Esophagus muscularis mucosa (tissue), 4 donors: ENCODE results near the gene SDK1. TPM values are rescaled to one million over a fixed set of nuclear protein-coding genes. Genes with fewer than 3 reads are reported as not detected.

ENCODE experiments used
- DNase-seq: peaks from one replicate; pipeline ENCODE4 v3.0.0-alpha.2; 2017; ENCODE audit errors: extremely low spot score
- H3K27ac ChIP-seq, 4 donors: fragments of 200-600 bp; sonication (generic); replicated peaks in 1 of 4; 1 replicate in 3 of 4; 2 replicates in 1 of 4; pipeline ENCODE4 v1.5.1; 2016 to 2019; ENCODE audit warnings: mild to moderate bottlenecking in 1 of 4
- H3K27me3 ChIP-seq, 4 donors: fragments of 200-600 bp; sonication (generic); one replicate each; pipeline versions ENCODE4 v1.5.1 to v1.6.0; 2016 to 2019
- H3K36me3 ChIP-seq, 4 donors: fragments of 200-600 bp; sonication (generic); one replicate each; pipeline ENCODE4 v1.5.1; 2016 to 2019
- H3K4me1 ChIP-seq, 4 donors: fragments of 200-600 bp; sonication (generic); one replicate each; pipeline ENCODE4 v1.5.1; 2016 to 2019
- H3K4me3 ChIP-seq, 4 donors: fragments of 200-600 bp; sonication (generic); 1 replicate in 2 of 4; 2 replicates in 2 of 4; pipeline ENCODE4 v1.5.1; 2016 to 2019; ENCODE audit warnings: mild to moderate bottlenecking in 4 of 4, moderate library complexity in 1 of 4
- H3K9me3 ChIP-seq, 4 donors: fragments of 200-600 bp; sonication (generic); 1 replicate in 3 of 4; 2 replicates in 1 of 4; pipeline ENCODE4 v1.5.1; 2016 to 2019
- EP300 ChIP-seq: sonication (generic); formaldehyde crosslinking; IDR thresholded peaks from one replicate; pipeline ENCODE4 v1.6.1; 2017; ENCODE audit warnings: antibody characterized with exemption
- POLR2A ChIP-seq: fragments of 450-650 bp; IDR thresholded peaks from one replicate; pipeline ENCODE4 v1.6.1; 2017; ENCODE audit warnings: antibody characterized with exemption, moderate library complexity, mild to moderate bottlenecking, low read depth
- POLR2AphosphoS5 ChIP-seq, 2 donors: sonication (generic); formaldehyde crosslinking; IDR thresholded peaks; one replicate each; pipeline ENCODE4 v1.6.1; 2017; ENCODE audit warnings: antibody characterized with exemption in 2 of 2
- WGBS: methylation state at CpG from one replicate; pipeline ENCODE4 v1.1.5; 2018; 5-methylcytosine and 5-hydroxymethylcytosine counted together
- intact Hi-C: fragments of 100-400 bp; cut with DNase I; formaldehyde crosslinking; loops from one replicate; pipeline ENCODE4 v1.15.1; 2023
- total RNA-seq, 4 donors: library from RNA; depleted of rRNA; stranded (reverse); fragments of >200 nt; gene quantifications; one replicate each; pipeline versions ENCODE4 v1.1.0 to v1.2.1, GENCODE V29; 2016
- TF ChIP-seq, protein P1 (sequence below), 3 experiments: fragments of 200-600 bp in 2 of 3; fragments of 450-650 bp in 1 of 3; sonication (generic) in 2 of 3; IDR thresholded peaks; one replicate each; pipeline ENCODE4 v1.5.1; 2017 to 2019; ENCODE audit warnings: antibody characterized with exemption in 3 of 3, mild to moderate bottlenecking in 2 of 3, moderate library complexity in 1 of 3

Gene SDK1
- total RNA-seq, 4 donors from 2014 or later: 7.8 to 18.6 (median 12.0) TPM

DNA sequence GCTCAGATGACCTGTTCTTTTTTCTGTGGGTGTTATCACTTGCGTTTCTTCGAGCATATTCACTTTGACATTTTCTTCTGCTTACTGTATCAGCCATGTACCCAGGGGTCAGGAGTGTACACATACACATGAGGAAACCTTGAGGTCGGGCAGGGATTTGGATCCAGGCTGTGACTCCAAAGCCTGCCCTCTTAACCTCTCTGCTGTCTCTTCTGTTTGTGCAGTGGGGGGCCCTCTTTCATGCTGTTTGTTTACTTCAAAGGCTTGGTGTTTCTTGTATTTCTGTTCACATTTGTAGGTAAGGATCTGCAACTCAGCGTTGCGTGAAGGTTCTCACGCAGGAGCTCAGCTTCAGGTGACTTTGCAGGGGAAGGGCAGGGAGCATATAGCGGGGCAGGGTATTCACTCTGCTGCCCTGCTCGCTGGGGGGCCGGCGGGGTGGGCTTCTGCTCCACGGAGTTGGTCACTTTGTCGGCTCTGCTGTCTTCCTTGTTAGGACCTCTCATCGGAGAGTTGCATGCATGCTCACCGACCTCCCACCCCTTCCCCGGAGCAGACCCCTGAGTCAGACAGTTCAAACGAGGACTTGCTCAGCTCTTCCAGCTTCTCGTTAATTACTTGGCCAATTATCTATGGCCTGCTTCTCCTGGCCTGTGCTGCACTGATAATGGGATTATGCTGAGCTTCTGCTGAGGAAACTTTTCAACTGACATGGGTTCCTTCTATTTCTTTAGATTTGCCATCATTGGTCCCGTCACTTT is 77.5 kb downstream of the SDK1 start:
- intact Hi-C loops: no loop called here

DNA sequence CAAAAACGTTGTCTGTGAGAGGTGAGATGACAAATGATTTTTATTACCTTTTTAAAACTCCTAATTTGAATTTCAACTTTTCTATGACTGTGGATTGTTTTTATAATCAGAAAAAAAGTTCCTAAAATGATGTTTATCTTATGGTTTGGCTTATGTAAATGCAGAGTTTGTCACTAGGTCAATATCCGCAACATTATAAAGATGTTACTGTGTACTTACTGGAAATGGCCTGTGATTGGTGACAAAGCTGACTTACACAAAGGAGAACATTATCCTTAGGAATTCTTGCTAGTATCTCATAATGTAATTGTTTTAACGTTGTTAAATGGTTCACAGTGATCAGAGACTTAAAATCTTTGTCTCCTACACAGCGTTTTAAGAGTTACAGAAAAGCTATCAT is 79.0 kb downstream of the SDK1 start:
- no peaks in the 10 kb centered on the region for H3K36me3 ChIP-seq
- H3K4me3 ChIP-seq: no peak overlapping the region
- WGBS: 83% methylated on average over 4 of the region's 4 CpGs
- no peak overlapping the region for H3K27ac ChIP-seq
- H3K27me3 ChIP-seq: peaks cover 0 to 7% (median 0%) of the 10 kb centered on the region in 4 donors
- no peak for DNase-seq
- TF ChIP-seq POLR2AphosphoS5 (IDR thresholded peaks at IDR 0.05): no peak
- TF ChIP-seq POLR2A: no peak
- no peak for TF ChIP-seq EP300
- TF ChIP-seq, protein P1, sequence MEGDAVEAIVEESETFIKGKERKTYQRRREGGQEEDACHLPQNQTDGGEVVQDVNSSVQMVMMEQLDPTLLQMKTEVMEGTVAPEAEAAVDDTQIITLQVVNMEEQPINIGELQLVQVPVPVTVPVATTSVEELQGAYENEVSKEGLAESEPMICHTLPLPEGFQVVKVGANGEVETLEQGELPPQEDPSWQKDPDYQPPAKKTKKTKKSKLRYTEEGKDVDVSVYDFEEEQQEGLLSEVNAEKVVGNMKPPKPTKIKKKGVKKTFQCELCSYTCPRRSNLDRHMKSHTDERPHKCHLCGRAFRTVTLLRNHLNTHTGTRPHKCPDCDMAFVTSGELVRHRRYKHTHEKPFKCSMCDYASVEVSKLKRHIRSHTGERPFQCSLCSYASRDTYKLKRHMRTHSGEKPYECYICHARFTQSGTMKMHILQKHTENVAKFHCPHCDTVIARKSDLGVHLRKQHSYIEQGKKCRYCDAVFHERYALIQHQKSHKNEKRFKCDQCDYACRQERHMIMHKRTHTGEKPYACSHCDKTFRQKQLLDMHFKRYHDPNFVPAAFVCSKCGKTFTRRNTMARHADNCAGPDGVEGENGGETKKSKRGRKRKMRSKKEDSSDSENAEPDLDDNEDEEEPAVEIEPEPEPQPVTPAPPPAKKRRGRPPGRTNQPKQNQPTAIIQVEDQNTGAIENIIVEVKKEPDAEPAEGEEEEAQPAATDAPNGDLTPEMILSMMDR (IDR thresholded peaks at IDR 0.05): no peak
- H3K4me1 ChIP-seq: no peaks in the 10 kb centered on the region
- H3K9me3 ChIP-seq: no peaks in the 10 kb centered on the region
- intact Hi-C loops: no loop called here

More for the DNA sequence above, 77.5 kb downstream of the SDK1 start:
- Histone ChIP-seq H3K4me1 (no peaks in the 10 kb centered on the region), H3K27me3 (peaks cover 0 to 7% (median 0%) of the 10 kb centered on the region in 4 donors), H3K9me3 (no peaks in the 10 kb centered on the region), H3K4me3 (no peak overlapping the region), H3K36me3 (no peaks in the 10 kb centered on the region), H3K27ac (no peak overlapping the region)
- no peak for DNase-seq
- WGBS: 88% methylated on average over 18 of the region's 18 CpGs
- TF ChIP-seq POLR2AphosphoS5 (IDR thresholded peaks at IDR 0.05) (no peak), POLR2A (no peak), EP300 (no peak)
- TF ChIP-seq, protein P1 (IDR thresholded peaks at IDR 0.05): no peak

DNA sequence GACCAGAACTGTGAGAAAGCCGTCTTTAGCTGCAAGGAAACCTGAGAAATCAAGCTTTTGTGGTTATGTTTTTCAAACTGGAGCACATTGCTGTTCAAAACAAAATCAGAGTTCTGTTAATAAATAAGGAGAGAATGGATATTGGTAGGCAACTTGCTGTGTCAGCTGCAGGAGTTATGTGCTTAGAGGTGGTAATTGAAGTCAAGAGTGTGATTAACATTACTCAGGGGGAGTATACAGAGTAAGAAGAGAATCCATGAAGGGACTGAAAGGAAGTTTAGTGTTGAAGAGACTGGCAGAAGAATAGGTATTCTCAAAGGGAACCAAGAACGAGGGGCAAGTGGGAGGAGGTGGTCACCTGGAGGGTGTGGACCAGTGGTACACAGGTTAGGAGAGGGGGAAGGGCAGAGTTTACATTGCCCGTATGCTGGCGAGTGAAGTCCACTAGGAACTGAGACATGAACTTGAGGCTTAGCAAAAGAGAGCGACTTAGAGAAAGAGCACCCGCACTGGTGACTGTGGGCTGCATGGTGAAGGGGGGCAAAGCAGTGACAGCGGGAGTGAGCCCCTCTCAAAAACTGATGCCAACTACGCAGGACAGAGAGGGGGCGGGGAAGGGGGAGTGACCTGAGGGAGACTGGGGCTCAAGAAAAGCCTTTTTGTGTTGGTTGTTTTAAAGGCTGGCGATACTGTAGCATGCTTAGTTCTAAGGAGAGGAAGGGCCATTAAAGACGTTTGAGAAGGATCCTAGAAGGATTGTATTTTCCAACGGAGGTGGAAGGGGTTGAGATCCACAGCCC is 80.0 kb downstream of the SDK1 start:
- TF ChIP-seq EP300: no peak
- TF ChIP-seq POLR2AphosphoS5 (IDR thresholded peaks at IDR 0.05): no peak
- TF ChIP-seq, protein P1 (IDR thresholded peaks at IDR 0.05): no peak
- TF ChIP-seq POLR2A: no peak
- intact Hi-C loops: no loop called here
- 78% methylated on average over 12 of the region's 12 CpGs for WGBS
- no peak overlapping the region for H3K4me3 ChIP-seq
- no peaks in the 10 kb centered on the region for H3K4me1 ChIP-seq
- DNase-seq: no peak
- H3K27ac ChIP-seq: no peak overlapping the region
- H3K9me3 ChIP-seq: no peaks in the 10 kb centered on the region
- no peaks in the 10 kb centered on the region for H3K36me3 ChIP-seq
- H3K27me3 ChIP-seq: peaks cover 0 to 7% (median 0%) of the 10 kb centered on the region in 4 donors

DNA sequence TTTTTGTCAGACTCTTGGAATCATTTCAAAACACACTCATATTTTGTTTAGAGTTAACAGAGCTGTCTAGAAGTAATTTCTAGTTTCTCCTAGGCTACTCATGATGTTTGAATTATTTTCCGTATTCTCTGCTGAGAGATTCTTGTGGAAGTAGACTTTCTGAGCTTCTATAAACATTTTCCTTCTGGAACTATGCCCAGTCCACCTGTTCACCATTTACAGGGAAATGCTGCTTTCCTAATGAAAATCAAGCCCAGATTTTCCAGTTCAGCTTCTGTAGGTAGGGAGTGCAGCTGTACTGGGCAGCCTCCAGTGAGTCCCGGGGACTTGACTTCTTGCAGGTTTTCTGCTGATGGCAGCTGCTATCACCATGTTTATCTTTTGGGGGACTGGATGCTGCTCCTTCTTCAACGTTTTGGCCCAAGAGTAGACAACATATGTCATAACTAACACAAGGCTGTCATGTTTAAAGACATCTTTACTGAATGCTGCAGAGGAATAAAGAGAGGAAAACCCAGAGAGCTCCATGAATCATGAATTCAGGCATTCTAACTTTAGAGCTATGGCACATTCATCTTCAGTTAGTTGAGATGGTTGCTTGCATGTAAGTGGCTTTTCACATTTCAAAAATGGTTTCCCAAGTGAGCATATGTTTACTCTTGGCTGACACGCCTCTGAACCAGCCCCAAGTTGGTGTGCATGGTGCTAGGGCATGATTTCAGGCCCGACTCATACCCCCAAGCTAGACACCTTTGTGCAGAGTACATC is 85.6 kb downstream of the SDK1 start:
- H3K4me3 ChIP-seq: no peak overlapping the region
- H3K9me3 ChIP-seq: peaks cover 0 to 4% (median 0%) of the 10 kb centered on the region in 4 donors
- no peaks in the 10 kb centered on the region for H3K36me3 ChIP-seq
- H3K27ac ChIP-seq: no peak overlapping the region
- H3K27me3 ChIP-seq: no peaks in the 10 kb centered on the region
- no peaks in the 10 kb centered on the region for H3K4me1 ChIP-seq
- intact Hi-C loops: no loop called here
- 46% methylated on average over 5 of the region's 5 CpGs for WGBS
- TF ChIP-seq, protein P1 (IDR thresholded peaks at IDR 0.05): no peak
- TF ChIP-seq EP300 (no peak), POLR2AphosphoS5 (IDR thresholded peaks at IDR 0.05) (no peak), POLR2A (no peak)
- DNase-seq: no peak
